B cell (primary cell): ENCODE data around the gene ITFG1.

Experiments used
- EZH2 ChIP-seq: IDR thresholded peaks from 2 replicates; pipeline ENCODE4 v1.6.1; 2012; ENCODE audit warnings: borderline replicate concordance, low read depth, mild to moderate bottlenecking, moderate library complexity, low read length; ENCODE audit not compliant: insufficient read depth, poor library complexity, severe bottlenecking
- TF ChIP-seq, protein P1 (sequence below): fragments of 200-600 bp; IDR thresholded peaks from one replicate; pipeline ENCODE4 v1.8.0; 2022; ENCODE audit warnings: antibody characterized with exemption, mild to moderate bottlenecking

DNA sequence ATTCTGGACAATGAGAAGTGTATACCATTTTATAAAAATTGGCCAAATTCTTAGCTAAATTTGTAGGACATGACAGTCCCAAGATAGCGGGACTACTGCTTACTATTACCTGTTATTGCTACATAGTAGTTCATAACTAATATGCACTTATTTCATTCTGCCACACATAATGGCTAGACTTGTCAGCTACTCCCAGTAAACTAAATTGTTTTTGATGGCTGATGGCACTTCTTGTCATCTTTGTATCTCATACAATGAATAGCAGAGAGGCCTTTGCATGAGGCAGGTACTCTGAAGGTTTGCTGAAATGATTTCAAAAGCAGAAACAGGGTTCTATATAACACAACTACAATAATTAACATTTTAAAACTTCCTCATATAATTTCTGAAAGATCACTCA lies 44.0 kb downstream of the ITFG1 start:
- TF ChIP-seq, protein P1, sequence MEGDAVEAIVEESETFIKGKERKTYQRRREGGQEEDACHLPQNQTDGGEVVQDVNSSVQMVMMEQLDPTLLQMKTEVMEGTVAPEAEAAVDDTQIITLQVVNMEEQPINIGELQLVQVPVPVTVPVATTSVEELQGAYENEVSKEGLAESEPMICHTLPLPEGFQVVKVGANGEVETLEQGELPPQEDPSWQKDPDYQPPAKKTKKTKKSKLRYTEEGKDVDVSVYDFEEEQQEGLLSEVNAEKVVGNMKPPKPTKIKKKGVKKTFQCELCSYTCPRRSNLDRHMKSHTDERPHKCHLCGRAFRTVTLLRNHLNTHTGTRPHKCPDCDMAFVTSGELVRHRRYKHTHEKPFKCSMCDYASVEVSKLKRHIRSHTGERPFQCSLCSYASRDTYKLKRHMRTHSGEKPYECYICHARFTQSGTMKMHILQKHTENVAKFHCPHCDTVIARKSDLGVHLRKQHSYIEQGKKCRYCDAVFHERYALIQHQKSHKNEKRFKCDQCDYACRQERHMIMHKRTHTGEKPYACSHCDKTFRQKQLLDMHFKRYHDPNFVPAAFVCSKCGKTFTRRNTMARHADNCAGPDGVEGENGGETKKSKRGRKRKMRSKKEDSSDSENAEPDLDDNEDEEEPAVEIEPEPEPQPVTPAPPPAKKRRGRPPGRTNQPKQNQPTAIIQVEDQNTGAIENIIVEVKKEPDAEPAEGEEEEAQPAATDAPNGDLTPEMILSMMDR, result no peak
- TF ChIP-seq EZH2, result no peak
